K562 (cell line): ENCODE data around the gene PPP3CA. TPM values are rescaled to one million over a fixed set of nuclear protein-coding genes. Genes with fewer than 3 reads are reported as not detected.
A peak's percentile ranks its signal among the peaks of the same experiment; 100 is the strongest.

Experiments used
- ATAC-seq: fragments of 200-7000 bp; cut with Tn5 transposase; 3 replicates; pipeline ENCODE4 v1.9.1; 2020; ENCODE audit warnings: moderate library complexity
- BruUV-seq: library from RNA; stranded (reverse); fragments of 400-500 nt; replicated peaks from 2 replicates; lab custom pipeline; 2021; lab: Mats Ljungman, UMichigan
- CTCF ChIA-PET: fragments of 300-600 bp; formaldehyde crosslinking; extraction: SDS; loops from one replicate; lab custom pipeline; 2021; ENCODE audit warnings: low intra/inter-chr PET ratio; lab: Yijun Ruan, JAX
- POLR2A ChIA-PET: fragments of 300-600, 350-650 bp; sonication (Branson Sonifier 250); formaldehyde crosslinking; extraction: SDS; loops from one replicate; lab custom pipeline; 2021; ENCODE audit warnings: antibody characterized with exemption, inconsistent platforms; lab: Yijun Ruan, JAX
- DNase-seq, 4 experiments: peaks; one replicate each; pipeline versions ENCODE4 v3.0.0 to v3.0.0-alpha.2; 2011 to 2018; ENCODE audit warnings: low spot score in 3 of 4, mixed read lengths in 3 of 4; ENCODE audit errors: extremely low read depth in 1 of 4
- FAIRE-seq: peaks from 2 replicates; lab custom pipeline; 2011; peaks lifted over from hg19 to GRCh38; lab: Jason Lieb, UNC
- H2AFZ ChIP-seq: 2 replicates; pipeline ENCODE4 v1.6.0; 2011; ENCODE audit warnings: low read depth, low read length, control low read depth, inconsistent platforms
- H3K27ac ChIP-seq: fragments of 200-600 bp; 3 replicates; pipeline ENCODE4 v1.8.0; 2011; ENCODE audit warnings: low read depth, mild to moderate bottlenecking, control low read depth, inconsistent platforms, low read length, moderate library complexity, mixed read lengths; ENCODE audit errors: extremely low read depth
- H3K27me3 ChIP-seq, 2 experiments: fragments of 300-600 bp in 1 of 2; 2 replicates in 1 of 2; 3 replicates in 1 of 2; pipeline versions ENCODE4 v1.6.0 to v1.8.0; 2011; ENCODE audit warnings: inconsistent platforms in 2 of 2, low read length in 2 of 2, mild to moderate bottlenecking in 1 of 2, mixed read lengths in 1 of 2, moderate library complexity in 1 of 2; ENCODE audit not compliant: control insufficient read depth in 2 of 2, insufficient read depth in 2 of 2
- H3K36me3 ChIP-seq: fragments of 300-600 bp; 3 replicates; pipeline ENCODE4 v1.8.0; 2011; ENCODE audit warnings: mild to moderate bottlenecking, low read length, inconsistent platforms; ENCODE audit not compliant: control insufficient read depth, insufficient read depth
- H3K4me1 ChIP-seq, 2 experiments: fragments of 200-600 bp in 1 of 2; replicated peaks in 1 of 2; 2 replicates in 1 of 2; 3 replicates in 1 of 2; pipeline versions ENCODE4 v1.5.1 to v1.8.0; 2011; ENCODE audit warnings: inconsistent platforms in 2 of 2, low read length in 2 of 2, mild to moderate bottlenecking in 1 of 2, mixed read lengths in 1 of 2, moderate library complexity in 1 of 2; ENCODE audit not compliant: control insufficient read depth in 2 of 2, insufficient read depth in 2 of 2
- H3K4me2 ChIP-seq: 2 replicates; pipeline ENCODE4 v1.6.1; 2011; ENCODE audit warnings: low read length, control low read depth, inconsistent platforms, mixed read lengths; ENCODE audit not compliant: insufficient read depth
- H3K4me3 ChIP-seq: fragments of 200-600 bp; sonication (generic), shearing (Covaris generic); 2 replicates; pipeline ENCODE4 v1.5.1; 2016; ENCODE audit warnings: control low read depth, inconsistent platforms
- H3K79me2 ChIP-seq: fragments of 200-600 bp; 3 replicates; pipeline ENCODE4 v1.8.0; 2011; ENCODE audit warnings: low read length, inconsistent platforms; ENCODE audit not compliant: control insufficient read depth, insufficient read depth
- H3K9ac ChIP-seq, 2 experiments: 2 replicates each; pipeline versions ENCODE4 v1.6.0 to v1.6.1; 2011; ENCODE audit warnings: low read depth in 2 of 2, low read length in 2 of 2, control low read depth in 1 of 2, inconsistent platforms in 1 of 2, mild to moderate bottlenecking in 1 of 2, mixed read lengths in 1 of 2; ENCODE audit not compliant: insufficient read depth in 1 of 2
- H3K9me1 ChIP-seq: one replicate; pipeline ENCODE4 v1.6.0; 2011; ENCODE audit warnings: inconsistent platforms, mild to moderate bottlenecking, low read length, moderate library complexity; ENCODE audit not compliant: control insufficient read depth, insufficient read depth
- H3K9me3 ChIP-seq: replicated peaks from 2 replicates; pipeline ENCODE4 v1.5.1; 2011; ENCODE audit warnings: low read depth, low read length, inconsistent platforms; ENCODE audit not compliant: control insufficient read depth, insufficient read depth
- H4K20me1 ChIP-seq: replicated peaks from 2 replicates; pipeline ENCODE4 v1.6.1; 2011; ENCODE audit warnings: low read length, inconsistent platforms, mixed read lengths; ENCODE audit not compliant: control insufficient read depth, insufficient read depth
- CHD1 ChIP-seq: fragments of 200-600 bp; sonication (generic); IDR thresholded peaks from one replicate; pipeline ENCODE4 v1.6.1; 2012; ENCODE audit warnings: mild to moderate bottlenecking, moderate library complexity, low read length, inconsistent platforms
- FOXM1 ChIP-seq, 2 experiments: fragments of 450-650 bp in 1 of 2; sonication (generic) in 1 of 2; formaldehyde crosslinking in 1 of 2; IDR thresholded peaks; 2 replicates each; pipeline versions ENCODE4 v1.6.1 to v1.9.0; 2017 to 2022; ENCODE audit warnings: low read depth in 2 of 2, mild to moderate bottlenecking in 2 of 2, missing genetic modification reagents in 1 of 2, moderate library complexity in 1 of 2
- KAT7 ChIP-seq: sonication (generic); formaldehyde crosslinking; IDR thresholded peaks from 2 replicates; pipeline ENCODE4 v1.8.0; 2022; ENCODE audit warnings: missing genetic modification reagents, mild to moderate bottlenecking, borderline replicate concordance
- MAFF ChIP-seq: IDR thresholded peaks from 2 replicates; pipeline ENCODE4 v1.6.1; 2012; ENCODE audit warnings: low read length, improper control_type of control experiment
- MAFG ChIP-seq: fragments of 450-650 bp; conservative IDR thresholded peaks from 2 replicates; pipeline ENCODE4 v1.6.1; 2016; ENCODE audit warnings: missing genetic modification characterization, missing compliant biosample characterization
- MAFK ChIP-seq: IDR thresholded peaks from 2 replicates; pipeline ENCODE4 v1.6.1; 2011; ENCODE audit warnings: low read length, improper control_type of control experiment
- MTF1 ChIP-seq: fragments of 250-450 bp; sonication (Bioruptor Pico); IDR thresholded peaks from 2 replicates; pipeline ENCODE4 v1.9.0; 2021; ENCODE audit warnings: moderate library complexity, mild to moderate bottlenecking, inconsistent platforms, borderline replicate concordance
- SIN3B ChIP-seq: fragments of 450-650 bp; IDR thresholded peaks from 2 replicates; pipeline ENCODE4 v1.6.1; 2017; ENCODE audit warnings: low read depth, mild to moderate bottlenecking, moderate library complexity
- SP2 ChIP-seq: IDR thresholded peaks from 2 replicates; pipeline ENCODE4 v1.6.1; 2011; ENCODE audit warnings: mild to moderate bottlenecking, low read depth, low read length, moderate library complexity; ENCODE audit not compliant: poor library complexity, severe bottlenecking; ENCODE audit errors: extremely low read depth
- SRF ChIP-seq, 2 experiments: fragments of 250-450, 450-650 bp in 1 of 2; sonication (Bioruptor Pico) in 1 of 2; sonication (generic) in 1 of 2; formaldehyde crosslinking; IDR thresholded peaks; 2 replicates each; pipeline versions ENCODE4 v1.5.0 to v1.5.1; 2020 to 2022; ENCODE audit warnings: mild to moderate bottlenecking in 1 of 2, missing genetic modification reagents in 1 of 2
- ZBED1 ChIP-seq: IDR thresholded peaks from 2 replicates; pipeline ENCODE4 v1.6.1; 2014
- ZNF347 ChIP-seq: fragments of 450-650 bp; formaldehyde crosslinking; IDR thresholded peaks from 2 replicates; pipeline ENCODE4 v1.4.0; 2020; ENCODE audit warnings: low read depth, mild to moderate bottlenecking, moderate library complexity
- ZNF655 ChIP-seq: fragments of 250-450 bp; sonication (Bioruptor Pico); IDR thresholded peaks from 2 replicates; pipeline ENCODE4 v1.5.0; 2021
- ZNF75A ChIP-seq: fragments of 450-650 bp; formaldehyde crosslinking; IDR thresholded peaks from 2 replicates; pipeline ENCODE4 v1.4.0; 2020; ENCODE audit warnings: mild to moderate bottlenecking
- WGBS: fragments of 100-300 bp; shearing (Covaris generic); methylation state at CpG from one replicate; pipeline ENCODE4 v1.1.6; 2016; ENCODE audit warnings: low coverage, mixed read lengths; ENCODE audit not compliant: insufficient coverage; ENCODE audit errors: missing lambda C conversion rate; 5-methylcytosine and 5-hydroxymethylcytosine counted together
- in situ Hi-C: fragments of 300-500 bp; cut with MboI; formaldehyde crosslinking; loops from 4 replicates; pipeline ENCODE4 v1.15.0; 2018; ENCODE audit warnings: inconsistent platforms, mixed read lengths
- intact Hi-C: fragments of 100-400 bp; cut with micrococcal nuclease; formaldehyde crosslinking; loops from 2 replicates; pipeline ENCODE4 v1.14.2; 2022
- polyA plus RNA-seq, 8 experiments: library from polyadenylated mRNA; depleted of rRNA in 4 of 8; stranded (reverse) in 5 of 8; unstranded in 3 of 8; fragments of >200 nt; fragmentation: Nextera tagmentation in 2 of 8; fragmentation: Illumina TruSeq in 1 of 8; extraction: Ambion mirVana in 2 of 8; extraction: Trizol in 1 of 8; gene quantifications; 2 replicates each; pipeline versions ENCODE4 v1.2.1 to v1.2.3, GENCODE V29; 2011 to 2014; ENCODE audit warnings: inconsistent platforms in 1 of 8, missing spikeins in 1 of 8
- total RNA-seq, 7 experiments: library from RNA; depleted of rRNA in 6 of 7; stranded (reverse); fragments of >200 nt in 6 of 7; fragmentation: Illumina TruSeq in 2 of 7; extraction: Trizol in 2 of 7; gene quantifications; 2 replicates each; pipeline versions ENCODE4 v1.2.1 to v1.2.3, GENCODE V29; 2011 to 2021; ENCODE audit warnings: low replicate concordance in 1 of 7
- TF ChIP-seq, protein P1 (sequence below): sonication (generic); formaldehyde crosslinking; IDR thresholded peaks from 2 replicates; pipeline ENCODE4 v1.8.0; 2023; ENCODE audit warnings: mild to moderate bottlenecking, missing genetic modification reagents

Gene PPP3CA
- total and polyA plus RNA-seq, 9 of the 15 experiments (the other 6 are each of a cell fraction or from before 2014, with no cell fraction given): 0.94 to 3.2 (median 1.6) TPM

GRCh38 chr4:101044766-101045165 is 302.6 kb downstream of the PPP3CA start:
- H3K36me3 ChIP-seq: no peaks in the 10 kb centered on the region
- no peak overlapping the region for H3K27ac ChIP-seq
- TF ChIP-seq, protein P1, sequence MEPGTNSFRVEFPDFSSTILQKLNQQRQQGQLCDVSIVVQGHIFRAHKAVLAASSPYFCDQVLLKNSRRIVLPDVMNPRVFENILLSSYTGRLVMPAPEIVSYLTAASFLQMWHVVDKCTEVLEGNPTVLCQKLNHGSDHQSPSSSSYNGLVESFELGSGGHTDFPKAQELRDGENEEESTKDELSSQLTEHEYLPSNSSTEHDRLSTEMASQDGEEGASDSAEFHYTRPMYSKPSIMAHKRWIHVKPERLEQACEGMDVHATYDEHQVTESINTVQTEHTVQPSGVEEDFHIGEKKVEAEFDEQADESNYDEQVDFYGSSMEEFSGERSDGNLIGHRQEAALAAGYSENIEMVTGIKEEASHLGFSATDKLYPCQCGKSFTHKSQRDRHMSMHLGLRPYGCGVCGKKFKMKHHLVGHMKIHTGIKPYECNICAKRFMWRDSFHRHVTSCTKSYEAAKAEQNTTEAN (CRISPR knock-in tag): no peak
- TF ChIP-seq SIN3B: no peak
- intact Hi-C loops: no loop called here
- no peaks in the 10 kb centered on the region for H3K4me1 ChIP-seq
- no peaks in the 10 kb centered on the region for H4K20me1 ChIP-seq
- DNase-seq (no peak), FAIRE-seq (no peak), ATAC-seq (no peak)
- no peak overlapping the region for H3K9ac ChIP-seq
- in situ Hi-C loops: no loop called here
- no peaks in the 10 kb centered on the region for H3K79me2 ChIP-seq
- H3K27me3 ChIP-seq: no peaks in the 10 kb centered on the region
- no peak overlapping the region for H3K4me2 ChIP-seq
- CTCF ChIA-PET: no interaction called here
- BruUV-seq: no TSS peak
- POLR2A ChIA-PET: no interaction called here
- no peaks in the 10 kb centered on the region for H3K9me3 ChIP-seq
- H3K9me1 ChIP-seq: no peaks in the 10 kb centered on the region
- WGBS: 6% methylated on average over 1 of the region's 1 CpG
- no peak overlapping the region for H3K4me3 ChIP-seq
- no peak overlapping the region for H2AFZ ChIP-seq

DNA sequence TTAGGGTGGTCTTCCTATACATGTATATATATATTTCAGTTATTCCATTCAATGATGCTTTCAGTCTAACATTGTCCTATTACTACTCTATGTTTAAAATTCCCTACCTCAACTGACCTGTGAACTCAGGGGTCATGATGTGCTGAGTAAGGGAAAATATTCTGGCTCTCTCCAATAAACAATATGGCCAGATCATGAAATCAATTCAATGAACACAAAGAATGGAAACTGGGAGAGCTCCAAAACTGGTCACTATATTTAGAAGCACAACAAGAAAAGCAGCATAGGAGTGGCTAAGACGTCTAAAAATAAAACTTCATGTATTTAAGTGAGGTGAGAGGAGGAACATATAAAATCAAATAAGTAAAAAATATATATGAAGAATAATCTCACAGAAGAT is 304.5 kb downstream of the PPP3CA start:
- in situ Hi-C loops: no loop called here
- intact Hi-C loops: no loop called here
- Histone ChIP-seq H3K9ac (no peak overlapping the region), H3K9me1 (no peaks in the 10 kb centered on the region), H3K27ac (no peak overlapping the region), H3K9me3 (no peaks in the 10 kb centered on the region), H3K27me3 (no peaks in the 10 kb centered on the region), H3K4me1 (no peaks in the 10 kb centered on the region), H2AFZ (no peak overlapping the region), H3K4me3 (no peak overlapping the region), H3K36me3 (no peaks in the 10 kb centered on the region), H3K4me2 (no peak overlapping the region), H3K79me2 (no peaks in the 10 kb centered on the region), H4K20me1 (no peaks in the 10 kb centered on the region)
- ChIA-PET POLR2A (no interaction called here), CTCF (no interaction called here)
- BruUV-seq: no TSS peak
- 0% methylated on average over 1 of the region's 1 CpG for WGBS
- FAIRE-seq: no peak
- TF ChIP-seq FOXM1 (IDR thresholded peaks at IDR 0.05; ENCODE audit: low read depth) (no peak), FOXM1 (CRISPR knock-in tag; IDR thresholded peaks at IDR 0.05; ENCODE audit: low read depth) (no peak), KAT7 (CRISPR knock-in tag) (no peak), MAFF (peak; percentile 35; the same call in 1 of the 2 replicates), CHD1 (no peak), SP2 (no peak), ZNF75A (no peak), MTF1 (CRISPR knock-in tag) (no peak), ZNF347 (CRISPR knock-in tag) (no peak), MAFG (tag) (peak; percentile 30; the same call in 1 of the 2 replicates), ZNF655 (CRISPR knock-in tag) (no peak), MAFK (peak; percentile 46), SRF (CRISPR knock-in tag; IDR thresholded peaks at IDR 0.05) (no peak), ZBED1 (no peak)
- DNase-seq: no peak
- ATAC-seq: no peak
